Mesodermal cell (in vitro differentiated cells): ENCODE data around the gene RLF.
A peak's percentile ranks its signal among the peaks of the same experiment; 100 is the strongest.

Experiments
- H3K27ac ChIP-seq: 2 replicates; pipeline ENCODE4 v1.7.0; 2013; ENCODE audit warnings: mild to moderate bottlenecking, low read depth, low read length, moderate library complexity; ENCODE audit not compliant: severe bottlenecking
- H3K36me3 ChIP-seq: 2 replicates; pipeline ENCODE4 v1.7.1; 2013; ENCODE audit warnings: mild to moderate bottlenecking, low read length, moderate library complexity; ENCODE audit not compliant: control insufficient read depth, insufficient read depth
- H3K4me1 ChIP-seq: one replicate; pipeline ENCODE4 v1.7.1; 2013; ENCODE audit warnings: mild to moderate bottlenecking, low read length; ENCODE audit not compliant: insufficient read depth, control insufficient read depth, poor library complexity, severe bottlenecking
- H3K4me3 ChIP-seq: 2 replicates; pipeline ENCODE4 v1.7.0; 2013; ENCODE audit warnings: low read length, control low read depth, mild to moderate bottlenecking; ENCODE audit not compliant: insufficient read depth, poor library complexity, severe bottlenecking; ENCODE audit errors: extremely low read depth
- H3K9me3 ChIP-seq: 2 replicates; pipeline ENCODE4 v1.7.1; 2013; ENCODE audit warnings: mild to moderate bottlenecking, low read length, moderate library complexity; ENCODE audit not compliant: control insufficient read depth
- WGBS, 2 experiments: methylation state at CpG; one replicate each; pipeline ENCODE4 v1.1.5; 2013; ENCODE audit warnings: missing lambda C conversion rate in 2 of 2; ENCODE audit not compliant: insufficient coverage in 2 of 2; 5-methylcytosine and 5-hydroxymethylcytosine counted together

RLF gene

GRCh38 chr1:40257313-40257687 lies 96.1 kb downstream of the RLF start:
- H3K36me3 ChIP-seq = peaks cover 31% of the 10 kb centered on the region
- WGBS, 2 experiments = 0% methylated on average over 16 of the region's 16 CpGs
- no peaks in the 10 kb centered on the region for H3K9me3 ChIP-seq
- H3K4me3 ChIP-seq = peak overlapping the region; percentile 95
- no peaks in the 10 kb centered on the region for H3K4me1 ChIP-seq
- H3K27ac ChIP-seq = peak overlapping the region; percentile 97

GRCh38 chr1:40257688-40258444 lies 96.7 kb downstream of the RLF start, which contains the start of gene ZMPSTE24:
Gene ZMPSTE24, plus strand, starts transcription at chr1:40258236. Its CDS starts 36 bp downstream, at chr1:40258272.
- Histone ChIP-seq H3K27ac (peak within 1 kb of the TSS; percentile 97), H3K9me3 (no peaks in the 10 kb centered on the region), H3K4me1 (no peaks in the 10 kb centered on the region), H3K36me3 (peaks cover 37% of the 10 kb centered on the region), H3K4me3 (peak within 1 kb of the TSS; percentile 95)
- WGBS, 2 experiments = 1% methylated on average over 35 to 43 of the region's 48 CpGs

GRCh38 chr1:40258445-40258769 lies 97.2 kb downstream of the RLF start:
- 0% methylated on average over 8 to 10 of the region's 10 CpGs for WGBS, 2 experiments
- H3K4me3 ChIP-seq = peak overlapping the region; percentile 95
- H3K4me1 ChIP-seq = no peaks in the 10 kb centered on the region
- H3K9me3 ChIP-seq = no peaks in the 10 kb centered on the region
- H3K27ac ChIP-seq = peak overlapping the region; percentile 74
- peaks cover 42% of the 10 kb centered on the region for H3K36me3 ChIP-seq

GRCh38 chr1:40264354-40264781 lies 103.2 kb downstream of the RLF start:
- peaks cover 96% of the 10 kb centered on the region for H3K36me3 ChIP-seq
- no peaks in the 10 kb centered on the region for H3K4me1 ChIP-seq
- H3K4me3 ChIP-seq = no peak overlapping the region
- H3K27ac ChIP-seq = no peak overlapping the region
- H3K9me3 ChIP-seq = no peaks in the 10 kb centered on the region
- WGBS, 2 experiments = 74 to 93% methylated on average over 2 of the region's 3 CpGs

GRCh38 chr1:40265298-40265697 lies 104.1 kb downstream of the RLF start:
- no peaks in the 10 kb centered on the region for H3K9me3 ChIP-seq
- peaks cover 96% of the 10 kb centered on the region for H3K36me3 ChIP-seq
- H3K4me1 ChIP-seq = no peaks in the 10 kb centered on the region
- H3K4me3 ChIP-seq = no peak overlapping the region
- H3K27ac ChIP-seq = no peak overlapping the region

GRCh38 chr1:40265919-40266318 lies 104.7 kb downstream of the RLF start:
- H3K36me3 ChIP-seq = peaks cover 96% of the 10 kb centered on the region
- no peaks in the 10 kb centered on the region for H3K4me1 ChIP-seq
- H3K9me3 ChIP-seq = no peaks in the 10 kb centered on the region
- H3K4me3 ChIP-seq = no peak overlapping the region
- H3K27ac ChIP-seq = no peak overlapping the region

GRCh38 chr1:40266786-40267535 lies 105.8 kb downstream of the RLF start:
- H3K4me3 ChIP-seq = no peak overlapping the region
- H3K27ac ChIP-seq = no peak overlapping the region
- H3K36me3 ChIP-seq = peaks cover 96% of the 10 kb centered on the region
- H3K4me1 ChIP-seq = no peaks in the 10 kb centered on the region
- H3K9me3 ChIP-seq = no peaks in the 10 kb centered on the region
- WGBS, 2 experiments = 88 to 90% methylated on average over 3 to 5 of the region's 6 CpGs

GRCh38 chr1:40267767-40268187 lies 106.6 kb downstream of the RLF start:
- peaks cover 96% of the 10 kb centered on the region for H3K36me3 ChIP-seq
- WGBS, 2 experiments = no CpG with 5 or more reads among the region's 2 CpGs
- no peak overlapping the region for H3K27ac ChIP-seq
- H3K4me1 ChIP-seq = no peaks in the 10 kb centered on the region
- no peak overlapping the region for H3K4me3 ChIP-seq
- no peaks in the 10 kb centered on the region for H3K9me3 ChIP-seq

- Histone ChIP-seq H3K36me3 (peaks cover 94% of the 10 kb centered on the region), H3K9me3 (no peaks in the 10 kb centered on the region), H3K4me1 (no peaks in the 10 kb centered on the region), H3K27ac (no peak overlapping the region), H3K4me3 (no peak overlapping the region)
Measured at GRCh38 chr1:40268211-40268610, 107.0 kb downstream of the RLF start.

- no peak overlapping the region for H3K27ac ChIP-seq
- H3K9me3 ChIP-seq = no peaks in the 10 kb centered on the region
- no peaks in the 10 kb centered on the region for H3K4me1 ChIP-seq
- WGBS, 2 experiments = 80 to 100% methylated on average over 2 to 3 of the region's 3 CpGs
- no peak overlapping the region for H3K4me3 ChIP-seq
- peaks cover 89% of the 10 kb centered on the region for H3K36me3 ChIP-seq
Measured at GRCh38 chr1:40270152-40270834, 109.1 kb downstream of the RLF start.
